GM21576 (cell line): Measurements from ENCODE around the gene ASPG.

ENCODE experiments used
- ATAC-seq: cut with Tn5 transposase; IDR thresholded peaks from one replicate; pipeline ENCODE4 v1.9.1; 2021; ENCODE audit warnings: mild to moderate bottlenecking, moderate library complexity; ENCODE audit not compliant: unreplicated experiment

Gene ASPG

DNA sequence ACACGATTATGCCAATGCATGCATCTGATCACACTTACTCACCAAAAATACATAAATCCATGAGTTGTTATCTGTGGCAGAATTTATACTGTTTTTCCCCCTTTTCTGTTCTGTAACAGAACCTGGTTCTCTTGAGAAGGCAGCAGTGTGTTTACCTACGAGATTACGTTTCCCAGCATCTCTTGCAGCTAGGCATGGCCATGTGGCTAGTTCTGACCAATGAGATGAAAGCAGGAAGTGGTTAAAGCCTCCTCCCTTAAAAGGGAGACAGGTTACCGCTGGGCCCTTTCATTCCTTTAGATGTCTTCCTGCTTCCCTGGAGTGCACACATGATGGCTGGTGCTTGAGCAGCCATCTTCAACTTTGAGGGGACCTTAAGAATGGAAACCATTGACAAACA lies 11.7 kb upstream of the ASPG start:
- no peak for ATAC-seq

- no peak for ATAC-seq
Measured at GRCh38 chr14:104075530-104076151, 9.9 kb upstream of the ASPG start.

- ATAC-seq: no peak
Measured at GRCh38 chr14:104076743-104077142, 8.8 kb upstream of the ASPG start.

GRCh38 chr14:104078031-104078455 lies 7.5 kb upstream of the ASPG start:
- peak; percentile 95 for ATAC-seq

DNA sequence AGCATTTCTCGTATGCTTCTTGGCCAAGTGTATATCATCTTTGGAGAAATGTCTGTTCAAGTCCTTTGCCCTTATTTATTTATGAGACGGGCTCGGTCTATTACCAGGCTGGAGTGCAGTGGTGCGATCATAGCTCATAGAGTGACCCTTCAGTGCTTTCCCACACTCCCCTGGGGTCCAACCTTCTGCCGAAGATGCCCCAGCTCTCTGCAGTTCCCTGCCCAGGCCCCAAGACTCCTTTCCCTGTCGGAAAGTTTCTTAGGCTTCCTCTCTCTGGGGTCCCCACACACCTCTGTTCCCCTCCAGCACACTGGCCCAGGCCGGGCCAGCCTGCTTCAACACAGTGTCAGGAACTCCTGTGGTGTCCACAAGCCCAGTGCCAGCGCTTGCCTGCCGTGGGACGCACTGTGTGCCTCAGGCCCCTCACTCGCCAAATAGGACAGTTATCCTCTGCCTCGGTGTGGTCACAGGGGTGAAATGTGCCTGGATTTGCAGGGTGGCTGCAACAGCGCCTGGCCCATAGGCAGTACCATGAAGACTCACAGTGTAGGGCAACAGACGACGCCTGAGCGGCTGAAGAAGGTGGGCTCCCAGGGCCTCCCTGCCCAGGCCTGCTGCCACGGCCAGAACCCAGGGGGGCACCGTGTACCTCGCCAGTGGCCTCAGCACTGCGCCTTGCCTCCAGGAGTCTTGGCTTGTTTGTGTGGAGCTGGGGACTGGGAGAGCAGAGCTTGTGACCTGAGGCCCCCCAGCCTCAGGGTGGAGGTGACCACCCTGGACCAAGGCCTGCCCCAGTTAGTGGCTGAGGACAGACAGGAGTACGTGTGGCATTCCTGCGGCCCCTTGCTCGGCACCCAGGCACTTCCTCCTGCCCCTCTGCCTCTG lies 4.9 kb upstream of the ASPG start:
- ATAC-seq: no peak

DNA sequence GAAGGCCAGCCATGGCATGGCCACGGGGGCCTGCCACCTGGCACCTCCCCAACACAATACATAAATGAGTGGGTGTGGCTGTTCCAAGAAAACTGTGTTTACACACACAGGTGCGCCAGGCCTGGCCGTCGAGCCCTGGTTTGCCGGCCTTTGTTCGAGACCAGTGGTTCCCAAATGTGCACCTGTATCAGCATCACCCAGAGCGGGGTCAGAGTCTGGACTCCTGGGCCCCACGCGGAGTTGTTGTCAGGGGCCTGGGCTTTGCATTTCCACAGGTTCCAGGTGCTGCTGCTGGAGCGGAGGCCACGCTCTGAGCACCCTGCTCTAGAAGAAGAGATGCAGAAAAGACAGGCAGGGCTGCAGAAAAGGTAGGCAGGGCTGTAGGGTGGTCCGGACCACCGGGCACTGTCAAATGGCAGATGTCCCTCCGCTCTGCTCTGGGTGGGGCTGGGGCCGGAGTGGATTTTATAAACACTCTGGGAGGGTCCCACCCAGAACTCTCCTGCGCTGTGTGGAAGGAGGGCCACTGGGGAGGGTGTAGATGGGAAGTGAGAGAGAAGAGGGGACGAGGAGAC lies 4.2 kb upstream of the ASPG start:
- no peak for ATAC-seq

GRCh38 chr14:104081951-104082464 lies 3.5 kb upstream of the ASPG start:
- no peak for ATAC-seq

DNA sequence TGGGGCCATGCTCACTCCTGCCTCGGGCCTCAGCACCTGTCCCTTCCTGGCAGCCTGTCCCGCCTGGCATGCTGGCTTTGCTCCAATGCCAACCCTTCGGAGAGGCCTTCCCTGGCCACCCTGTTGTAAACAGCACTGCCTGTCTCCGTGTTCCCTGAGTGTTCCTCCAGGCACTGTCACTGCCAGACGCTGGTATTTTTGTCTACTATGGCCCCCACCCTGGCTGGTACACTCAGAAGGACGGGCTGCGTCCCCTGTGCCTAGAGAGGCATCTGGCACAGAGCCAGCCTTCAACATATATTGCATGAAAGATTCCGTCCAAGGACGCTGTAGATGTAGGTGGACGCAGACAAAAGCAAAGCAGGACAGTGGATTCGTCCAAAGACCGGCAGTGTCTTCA lies 2.7 kb upstream of the ASPG start:
- ATAC-seq: no peak

DNA sequence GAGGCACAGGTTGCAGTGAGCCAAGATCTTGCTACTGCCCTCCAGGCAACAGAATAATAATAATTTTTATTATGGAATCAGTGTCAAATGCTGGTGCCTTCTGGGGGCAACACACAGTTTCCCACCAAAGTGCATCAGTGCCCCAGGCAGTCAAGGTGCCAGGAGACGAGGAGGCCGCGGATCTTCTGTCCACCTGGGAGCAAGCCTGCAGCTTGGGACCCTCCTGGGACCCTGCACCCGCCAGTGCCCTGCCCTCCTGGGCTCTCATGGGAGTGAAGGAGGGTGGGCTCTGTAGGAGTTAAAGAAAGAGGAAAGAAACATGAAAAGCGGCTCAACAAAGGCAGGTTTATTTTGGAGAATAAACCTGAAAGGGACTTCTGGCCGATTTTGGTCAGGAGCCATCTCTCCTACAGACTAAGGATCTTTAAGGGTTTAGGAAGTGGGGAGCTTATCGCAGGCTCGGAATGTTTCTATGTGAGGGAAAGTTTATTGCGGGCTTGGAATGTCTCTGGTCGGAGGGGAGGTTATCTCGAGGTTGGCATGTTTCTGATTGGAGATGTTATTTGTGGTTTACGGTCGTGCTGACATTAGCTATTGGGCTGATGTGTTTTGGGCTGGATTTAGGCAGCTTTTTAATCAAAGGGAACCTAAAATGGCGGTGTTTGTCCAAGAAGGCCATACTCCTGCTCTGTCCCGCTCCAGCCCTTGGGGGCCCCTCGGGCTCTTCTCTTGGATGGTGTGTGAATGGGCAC lies 1.1 kb upstream of the ASPG start:
- ATAC-seq: no peak

DNA sequence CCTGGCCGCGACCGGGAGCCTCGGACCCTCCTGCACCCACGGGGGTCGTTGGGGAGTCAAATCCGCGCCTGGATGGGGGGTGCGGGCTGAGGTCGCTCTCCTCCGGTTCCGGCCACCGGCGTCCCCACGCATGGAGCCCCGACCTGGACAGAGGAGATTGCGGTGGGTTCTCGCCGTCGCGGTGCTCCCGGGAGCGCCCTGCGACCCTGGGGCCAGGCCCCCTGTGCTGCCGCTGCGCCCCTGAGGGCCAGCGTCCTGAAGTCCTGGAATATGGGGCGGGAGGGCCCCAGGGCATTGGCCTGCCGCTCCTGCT lies 345 bp downstream of the ASPG start:
- ATAC-seq: no peak

GRCh38 chr14:104086210-104086660 lies 735 bp downstream of the ASPG start:
- ATAC-seq: no peak

GRCh38 chr14:104086661-104087461 lies 1.4 kb downstream of the ASPG start:
- no peak for ATAC-seq

- ATAC-seq: no peak
Measured at GRCh38 chr14:104087505-104087904, 2.0 kb downstream of the ASPG start.

GRCh38 chr14:104087981-104088850 lies 2.7 kb downstream of the ASPG start:
- ATAC-seq: no peak

GRCh38 chr14:104090071-104090748 lies 4.7 kb downstream of the ASPG start:
- ATAC-seq: no peak

DNA sequence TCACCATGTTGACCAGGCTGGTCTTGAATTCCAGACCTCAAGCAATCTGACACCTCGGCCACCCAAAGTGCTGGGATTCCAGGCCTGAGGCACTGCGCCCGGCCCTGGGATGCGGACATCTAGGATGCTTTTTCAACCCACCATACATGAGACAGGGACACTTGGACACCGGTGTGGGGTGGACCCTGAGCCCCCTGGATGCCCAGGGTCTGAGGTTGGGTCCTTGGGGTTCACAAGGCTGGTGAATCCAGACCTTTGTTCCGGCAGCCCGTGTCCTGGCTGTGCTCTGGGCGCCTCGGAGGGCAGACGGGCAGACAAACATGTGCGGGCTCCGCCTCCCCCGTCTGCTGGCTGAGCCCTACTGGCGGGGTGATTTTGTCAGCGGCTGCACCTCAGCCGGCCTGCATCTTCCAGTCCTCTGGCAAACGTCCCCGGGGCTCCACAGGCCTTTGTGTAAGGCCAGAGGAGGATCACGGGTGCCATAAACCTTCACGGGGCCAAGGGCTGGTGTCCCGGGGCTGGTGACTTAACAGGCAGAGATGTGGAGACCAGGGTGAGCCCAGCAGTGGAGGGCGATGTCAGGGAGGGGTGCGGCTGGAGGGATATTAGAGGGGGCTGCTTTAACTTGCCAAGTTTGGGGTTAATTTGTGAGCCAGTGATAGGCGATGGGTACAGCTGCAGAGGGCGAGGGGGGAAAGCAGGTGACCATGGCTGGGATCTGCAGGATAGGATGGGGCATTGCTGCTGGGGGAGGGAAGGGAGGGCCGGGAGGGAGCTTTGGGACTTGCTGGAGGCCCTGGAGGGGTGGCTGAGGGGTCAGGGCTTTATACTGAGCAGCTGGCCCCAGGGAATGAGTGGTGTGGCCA lies 5.8 kb downstream of the ASPG start:
- ATAC-seq: no peak

GRCh38 chr14:104091927-104092771 lies 6.6 kb downstream of the ASPG start:
- no peak for ATAC-seq
